GM12878 (cell line): Measurements from ENCODE around the gene PRKG1. TPM values are rescaled to one million over a fixed set of nuclear protein-coding genes. Genes with fewer than 3 reads are reported as not detected.

Source experiments
- ATAC-seq: fragments of 200-7000 bp; cut with Tn5 transposase; 3 replicates; pipeline ENCODE4 v1.9.1; 2020; ENCODE audit warnings: mild to moderate bottlenecking, moderate library complexity
- BruUV-seq: library from RNA; stranded (reverse); fragments of 400-500 nt; replicated peaks from 2 replicates; lab custom pipeline; 2021; lab: Mats Ljungman, UMichigan
- CTCF ChIA-PET: fragments of 300-600 bp; sonication (Branson Sonifier 250); formaldehyde crosslinking; extraction: SDS; loops from one replicate; lab custom pipeline; 2021; ENCODE audit warnings: inconsistent platforms; lab: Yijun Ruan, JAX
- POLR2A ChIA-PET: fragments of 350-600 bp; formaldehyde crosslinking; extraction: SDS; loops from one replicate; lab custom pipeline; 2021; ENCODE audit warnings: inconsistent platforms; lab: Charles Lee
- RAD21 ChIA-PET: fragments of 300-600 bp; sonication (Branson Sonifier 250); formaldehyde crosslinking; loops from one replicate; lab custom pipeline; 2023; ENCODE audit warnings: antibody characterized with exemption; ENCODE audit not compliant: unreplicated experiment; lab: Charles Lee
- SMC1A ChIA-PET: fragments of 300-600 bp; sonication (Branson Sonifier 250); formaldehyde crosslinking; loops from one replicate; lab custom pipeline; 2023; ENCODE audit not compliant: unreplicated experiment, uncharacterized antibody; lab: Charles Lee
- DNase-seq: peaks from one replicate; pipeline ENCODE4 v3.0.0-alpha.2; 2011; ENCODE audit warnings: low read depth, low spot score
- FAIRE-seq: peaks from 3 replicates; lab custom pipeline; 2011; peaks lifted over from hg19 to GRCh38; lab: Jason Lieb, UNC
- H2AFZ ChIP-seq: 2 replicates; pipeline ENCODE4 v1.6.0; 2011; ENCODE audit warnings: low read depth, low read length, control low read depth; ENCODE audit not compliant: control insufficient read depth
- H3K27ac ChIP-seq: 2 replicates; pipeline ENCODE4 v1.5.1; 2011; ENCODE audit warnings: control low read depth; ENCODE audit not compliant: control insufficient read depth, insufficient read depth
- H3K27me3 ChIP-seq, 2 experiments: replicated peaks in 1 of 2; 2 replicates each; pipeline versions ENCODE4 v1.6.0 to v1.6.1; 2011; ENCODE audit warnings: low read length in 1 of 2; ENCODE audit not compliant: control insufficient read depth in 2 of 2, insufficient read depth in 2 of 2
- H3K36me3 ChIP-seq, 2 experiments: 2 replicates each; pipeline ENCODE4 v1.5.1; 2011; ENCODE audit warnings: low read length in 1 of 2; ENCODE audit not compliant: control insufficient read depth in 2 of 2, insufficient read depth in 2 of 2
- H3K4me1 ChIP-seq: 2 replicates; pipeline ENCODE4 v1.6.1; 2011; ENCODE audit warnings: mild to moderate bottlenecking, low read length, moderate library complexity, mixed read lengths; ENCODE audit not compliant: control insufficient read depth, insufficient read depth
- H3K4me2 ChIP-seq: 2 replicates; pipeline ENCODE4 v1.6.0; 2011; ENCODE audit warnings: control low read depth; ENCODE audit not compliant: control insufficient read depth, insufficient read depth
- H3K4me3 ChIP-seq: fragments of 200-600 bp; sonication (generic); 2 replicates; pipeline ENCODE4 v1.5.1; 2016
- H3K79me2 ChIP-seq: 2 replicates; pipeline ENCODE4 v1.6.0; 2011; ENCODE audit warnings: low read length; ENCODE audit not compliant: control insufficient read depth, insufficient read depth
- H3K9ac ChIP-seq: 2 replicates; pipeline ENCODE4 v1.8.0; 2011; ENCODE audit warnings: low read length, control low read depth, mixed read lengths; ENCODE audit not compliant: control insufficient read depth, insufficient read depth
- H3K9me3 ChIP-seq: replicated peaks from 3 replicates; pipeline ENCODE4 v1.5.1; 2011; ENCODE audit warnings: mild to moderate bottlenecking, low read length; ENCODE audit not compliant: control insufficient read depth, insufficient read depth
- H4K20me1 ChIP-seq: 2 replicates; pipeline ENCODE4 v1.6.0; 2011; ENCODE audit not compliant: control insufficient read depth, insufficient read depth
- ATF7 ChIP-seq: fragments of 450-650 bp; IDR thresholded peaks from 2 replicates; pipeline ENCODE4 v1.6.1; 2016; ENCODE audit warnings: low read depth, mild to moderate bottlenecking
- CEBPZ ChIP-seq: fragments of 150-350 bp; IDR thresholded peaks from 2 replicates; pipeline ENCODE4 v1.6.1; 2016; ENCODE audit warnings: low read depth, low read length
- POLR2AphosphoS2 ChIP-seq: IDR thresholded peaks from 2 replicates; pipeline ENCODE4 v1.6.1; 2011; ENCODE audit warnings: low read depth, mild to moderate bottlenecking, low read length, improper control_type of control experiment, moderate library complexity
- SMARCA5 ChIP-seq: fragments of 450-650 bp; IDR thresholded peaks from 2 replicates; pipeline ENCODE4 v1.6.1; 2017; ENCODE audit warnings: mild to moderate bottlenecking
- TARDBP ChIP-seq: IDR thresholded peaks from 2 replicates; pipeline ENCODE4 v1.6.1; 2016; ENCODE audit warnings: borderline replicate concordance
- ZBTB4 ChIP-seq: fragments of 450-650 bp; formaldehyde crosslinking; IDR thresholded peaks from 2 replicates; pipeline ENCODE4 v1.4.0; 2022; ENCODE audit warnings: mild to moderate bottlenecking, moderate library complexity
- WGBS: methylation state at CpG from one replicate; pipeline ENCODE4 v1.1.6; 2016; ENCODE audit warnings: low lambda C conversion rate; ENCODE audit not compliant: insufficient replicate concordance, insufficient coverage; ENCODE audit errors: missing lambda C conversion rate; 5-methylcytosine and 5-hydroxymethylcytosine counted together
- in situ Hi-C: fragments of 300-500 bp; cut with MboI; formaldehyde crosslinking; loops from 9 replicates; pipeline ENCODE4 v1.14.3; 2018; ENCODE audit warnings: mixed read lengths
- intact Hi-C: fragments of 100-400 bp; cut with micrococcal nuclease; formaldehyde crosslinking; loops from one replicate; pipeline ENCODE4 v1.14.2; 2022; ENCODE audit not compliant: unreplicated experiment
- polyA plus RNA-seq, 11 experiments: library from polyadenylated mRNA; depleted of rRNA in 4 of 11; unstranded in 6 of 11; stranded (reverse) in 5 of 11; fragments of >200 nt; fragmentation: Nextera tagmentation in 4 of 11; fragmentation: Illumina TruSeq in 1 of 11; extraction: Ambion mirVana in 4 of 11; extraction: Trizol in 1 of 11; gene quantifications; 1 replicate in 1 of 11; 2 replicates in 10 of 11; pipeline versions ENCODE4 v1.2.1 to v1.2.3, GENCODE V29; 2011 to 2016; ENCODE audit warnings: inconsistent platforms in 2 of 11, missing spikeins in 2 of 11, low read depth in 1 of 11
- total RNA-seq, 4 experiments: library from RNA; depleted of rRNA in 3 of 4; stranded (reverse); fragments of >200 nt in 3 of 4; fragmentation: Illumina TruSeq in 1 of 4; extraction: Trizol in 1 of 4; gene quantifications; 2 replicates each; pipeline versions ENCODE4 v1.2.1 to v1.2.3, GENCODE V29; 2013 to 2021
- TF ChIP-seq, protein P1 (sequence below): IDR thresholded peaks from 2 replicates; pipeline ENCODE4 v1.6.1; 2012; ENCODE audit warnings: low read depth, low read length, improper control_type of control experiment
- TF ChIP-seq, protein P2 (sequence below): fragments of 450-650 bp; conservative IDR thresholded peaks from 2 replicates; pipeline ENCODE4 v1.6.1; 2017; ENCODE audit warnings: mild to moderate bottlenecking, moderate library complexity

PRKG1 gene
- total and polyA plus RNA-seq, 10 of the 15 experiments (the other 5 are each of a cell fraction or from before 2014, with no cell fraction given), result 0.04 to 0.05 TPM; not detected in 8

DNA sequence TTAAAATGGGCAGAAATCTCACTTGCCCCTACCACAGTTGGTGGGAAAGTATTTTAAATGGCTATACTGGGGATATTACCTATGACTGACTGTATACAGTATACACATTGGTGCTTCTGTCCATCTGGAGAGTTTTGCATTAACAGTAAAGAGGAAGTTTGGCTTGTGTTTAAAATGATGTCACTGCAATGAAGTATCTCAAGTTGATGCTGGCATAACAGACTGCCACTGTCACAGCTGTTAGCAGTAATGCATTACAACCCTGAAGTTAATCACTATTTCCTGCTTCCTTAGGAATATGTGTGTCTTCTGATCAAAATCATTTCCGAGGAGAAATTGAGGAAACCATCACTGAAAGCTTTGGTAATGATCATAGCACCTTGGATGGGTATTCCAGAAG lies 1241.7 kb downstream of the PRKG1 start (continued):
- TF ChIP-seq, protein P1, sequence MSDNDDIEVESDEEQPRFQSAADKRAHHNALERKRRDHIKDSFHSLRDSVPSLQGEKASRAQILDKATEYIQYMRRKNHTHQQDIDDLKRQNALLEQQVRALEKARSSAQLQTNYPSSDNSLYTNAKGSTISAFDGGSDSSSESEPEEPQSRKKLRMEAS, result no peak
- no peak for TF ChIP-seq ZBTB4 (CRISPR knock-in tag)
- TF ChIP-seq CEBPZ, result no peak

DNA sequence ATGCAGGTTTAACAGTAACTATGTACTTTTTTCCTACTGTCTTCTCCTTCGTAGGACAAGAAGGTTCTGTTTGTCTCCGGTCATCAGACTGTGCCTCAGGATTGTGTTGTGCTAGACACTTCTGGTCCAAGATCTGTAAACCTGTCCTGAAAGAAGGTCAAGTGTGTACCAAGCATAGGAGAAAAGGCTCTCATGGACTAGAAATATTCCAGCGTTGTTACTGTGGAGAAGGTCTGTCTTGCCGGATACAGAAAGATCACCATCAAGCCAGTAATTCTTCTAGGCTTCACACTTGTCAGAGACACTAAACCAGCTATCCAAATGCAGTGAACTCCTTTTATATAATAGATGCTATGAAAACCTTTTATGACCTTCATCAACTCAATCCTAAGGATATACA lies 1242.2 kb downstream of the PRKG1 start:
- Histone ChIP-seq H3K4me2 (no peak overlapping the region), H3K27me3 (peaks cover 7 to 8% of the 10 kb centered on the region in 2 experiments), H4K20me1 (no peaks in the 10 kb centered on the region), H3K27ac (no peak overlapping the region), H3K9ac (no peak overlapping the region), H3K36me3 (no peaks in the 10 kb centered on the region), H2AFZ (no peak overlapping the region), H3K4me3 (no peak overlapping the region), H3K4me1 (no peaks in the 10 kb centered on the region), H3K79me2 (no peaks in the 10 kb centered on the region), H3K9me3 (no peaks in the 10 kb centered on the region)
- POLR2A ChIA-PET, result no interaction called here
- SMC1A ChIA-PET, result interaction anchor here (0.8 kb wide), 1 partner anchor 171 kb away, joined by 3 read pairs; no protein-coding TSS in a partner anchor
- 34% methylated on average over 4 of the region's 4 CpGs for WGBS
- CTCF ChIA-PET, result interaction anchor here (2.1 kb wide), 1 partner anchor 172 kb away, joined by 8 read pairs; no protein-coding TSS in a partner anchor
- DNase-seq (no peak), ATAC-seq (no peak), FAIRE-seq (no peak)
- BruUV-seq, result no TSS peak
- in situ Hi-C loops (loop anchor here (10.0 kb wide), 1 partner anchor 168 kb away; no protein-coding TSS in a partner anchor), intact Hi-C loops (no loop called here)
- RAD21 ChIA-PET, result no interaction called here
- no peak for TF ChIP-seq SMARCA5
- TF ChIP-seq POLR2AphosphoS2, result no peak
- TF ChIP-seq, protein P2, sequence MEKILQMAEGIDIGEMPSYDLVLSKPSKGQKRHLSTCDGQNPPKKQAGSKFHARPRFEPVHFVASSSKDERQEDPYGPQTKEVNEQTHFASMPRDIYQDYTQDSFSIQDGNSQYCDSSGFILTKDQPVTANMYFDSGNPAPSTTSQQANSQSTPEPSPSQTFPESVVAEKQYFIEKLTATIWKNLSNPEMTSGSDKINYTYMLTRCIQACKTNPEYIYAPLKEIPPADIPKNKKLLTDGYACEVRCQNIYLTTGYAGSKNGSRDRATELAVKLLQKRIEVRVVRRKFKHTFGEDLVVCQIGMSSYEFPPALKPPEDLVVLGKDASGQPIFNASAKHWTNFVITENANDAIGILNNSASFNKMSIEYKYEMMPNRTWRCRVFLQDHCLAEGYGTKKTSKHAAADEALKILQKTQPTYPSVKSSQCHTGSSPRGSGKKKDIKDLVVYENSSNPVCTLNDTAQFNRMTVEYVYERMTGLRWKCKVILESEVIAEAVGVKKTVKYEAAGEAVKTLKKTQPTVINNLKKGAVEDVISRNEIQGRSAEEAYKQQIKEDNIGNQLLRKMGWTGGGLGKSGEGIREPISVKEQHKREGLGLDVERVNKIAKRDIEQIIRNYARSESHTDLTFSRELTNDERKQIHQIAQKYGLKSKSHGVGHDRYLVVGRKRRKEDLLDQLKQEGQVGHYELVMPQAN, result no peak
- TF ChIP-seq ZBTB4 (CRISPR knock-in tag), result no peak
- no peak for TF ChIP-seq TARDBP
- no peak for TF ChIP-seq ATF7
